GM12874 (cell line): ENCODE measurements around the gene MCAT.

Experiments used
- CTCF ChIP-seq: IDR thresholded peaks from 2 replicates; pipeline ENCODE4 v1.5.1; 2011; ENCODE audit warnings: low read depth, mild to moderate bottlenecking, control low read depth, low read length, moderate library complexity; ENCODE audit not compliant: insufficient read depth

Gene MCAT

GRCh38 chr22:43127166-43127908 lies 15.9 kb downstream of the MCAT start:
- no peak for TF ChIP-seq CTCF

- TF ChIP-seq CTCF, result no peak
These were observed 16.6 kb downstream of the MCAT start for GRCh38 chr22:43126501-43127165.

DNA sequence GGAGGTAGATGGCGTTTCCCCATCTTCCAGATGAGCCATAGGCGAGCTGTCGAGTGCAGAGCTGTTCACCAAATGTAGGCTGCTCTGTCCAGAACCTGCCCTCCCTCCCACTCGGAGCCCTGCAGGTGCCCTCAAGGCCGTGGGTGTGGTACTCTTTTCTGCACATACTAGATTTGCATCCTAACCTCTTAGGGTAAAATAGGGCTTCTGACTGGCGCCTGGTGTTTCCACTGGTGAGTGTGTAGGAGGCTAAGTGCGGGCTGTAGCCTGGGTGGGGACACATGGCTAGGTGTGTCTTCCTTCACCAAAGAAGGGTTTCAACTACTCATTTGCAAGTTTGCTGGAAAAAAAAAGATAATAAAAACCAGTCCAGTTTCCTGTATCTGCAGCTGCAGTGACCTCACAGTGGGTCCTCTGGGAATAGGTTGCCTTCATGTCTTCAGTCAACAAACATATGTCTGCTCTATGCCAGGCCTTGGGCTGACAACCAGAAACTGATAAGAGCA lies 24.2 kb downstream of the MCAT start:
- TF ChIP-seq CTCF, result no peak

DNA sequence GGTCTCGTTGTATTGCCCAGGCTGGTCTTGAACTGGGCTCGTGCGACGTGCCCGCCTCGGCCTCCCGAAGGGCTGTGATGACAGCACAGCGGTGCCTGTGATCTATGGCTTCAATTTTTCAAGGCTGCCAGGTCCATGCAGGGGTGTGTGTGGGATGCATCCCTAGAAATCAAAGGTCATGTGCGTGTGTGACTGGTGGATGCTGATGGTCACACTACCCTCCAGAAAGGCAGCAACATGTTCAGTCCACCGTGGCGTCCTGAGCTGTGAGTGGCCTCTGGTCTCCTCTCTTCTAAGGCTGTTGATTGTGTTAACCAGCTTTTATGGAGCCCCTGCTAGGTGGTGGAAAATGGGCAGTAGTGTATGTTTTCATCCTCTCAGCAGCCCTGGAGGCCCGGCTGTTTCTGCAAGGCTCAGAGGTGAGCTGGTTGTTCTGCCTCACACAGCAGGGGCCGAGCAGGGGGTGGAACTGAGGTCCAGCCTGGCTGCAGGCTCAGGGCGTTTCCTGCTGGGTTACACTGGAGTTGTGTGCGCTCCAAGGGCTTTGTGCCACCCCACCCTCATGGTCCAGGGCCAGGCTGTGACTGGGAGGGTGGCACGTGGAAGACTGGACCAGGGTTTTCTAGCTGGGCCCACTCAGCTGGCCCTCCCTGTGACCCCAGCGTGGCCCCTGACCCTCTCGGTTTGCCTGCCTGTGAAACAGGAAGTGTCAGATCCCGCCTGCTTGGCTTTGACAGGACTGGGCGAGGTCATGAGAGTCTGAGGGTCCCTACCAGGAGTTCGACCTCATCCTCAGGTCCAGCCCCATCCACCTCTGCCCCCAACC lies 25.0 kb downstream of the MCAT start:
- no peak for TF ChIP-seq CTCF

DNA sequence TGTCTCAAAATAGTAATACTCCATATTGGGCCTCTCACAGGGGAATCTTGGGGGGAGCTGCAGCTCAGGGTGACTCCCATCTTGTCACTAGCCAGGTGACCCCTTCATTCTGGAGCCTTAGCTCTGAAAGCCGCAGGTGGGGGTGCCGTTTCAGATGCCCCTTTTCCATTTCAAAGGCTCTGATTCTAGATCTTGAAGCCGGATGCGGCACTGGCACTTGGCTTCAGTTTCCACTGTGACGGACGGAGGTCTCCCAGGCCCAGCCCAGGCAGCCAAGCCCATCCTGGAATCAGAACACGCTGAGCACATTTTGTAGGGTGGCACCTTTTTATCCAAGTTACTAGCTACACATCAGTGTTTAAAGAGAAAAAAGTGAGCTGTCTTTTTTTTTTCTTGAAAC lies 26.3 kb downstream of the MCAT start:
- TF ChIP-seq CTCF, result no peak

DNA sequence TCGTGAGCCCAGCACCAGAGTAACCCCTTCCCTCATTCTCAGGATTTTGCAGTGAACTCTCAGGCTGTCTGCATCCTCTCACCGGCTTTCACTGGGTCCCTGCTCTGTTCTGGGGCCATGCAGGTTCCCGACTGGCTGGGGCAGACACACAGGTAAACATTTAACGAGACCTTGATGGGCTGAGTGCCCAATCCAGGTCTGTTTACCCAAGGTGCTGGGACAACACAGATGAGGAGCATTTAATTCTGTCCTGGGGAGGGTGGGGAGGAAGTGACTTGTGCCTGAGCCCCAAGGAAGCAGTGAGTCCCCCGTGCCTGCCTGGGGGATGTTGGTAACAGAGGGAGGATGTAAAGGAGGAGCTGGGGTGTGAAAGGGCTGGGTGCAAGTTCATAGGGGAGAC lies 28.2 kb downstream of the MCAT start:
- TF ChIP-seq CTCF, result no peak
